GM21360 (cell line): ENCODE data around the gene IFNG-AS1.
A peak's percentile ranks its signal among the peaks of the same experiment; 100 is the strongest.

Source experiments
- ATAC-seq: cut with Tn5 transposase; IDR thresholded peaks from one replicate; pipeline ENCODE4 v1.9.1; 2021; ENCODE audit warnings: mild to moderate bottlenecking, moderate library complexity; ENCODE audit not compliant: unreplicated experiment

IFNG-AS1 gene

DNA sequence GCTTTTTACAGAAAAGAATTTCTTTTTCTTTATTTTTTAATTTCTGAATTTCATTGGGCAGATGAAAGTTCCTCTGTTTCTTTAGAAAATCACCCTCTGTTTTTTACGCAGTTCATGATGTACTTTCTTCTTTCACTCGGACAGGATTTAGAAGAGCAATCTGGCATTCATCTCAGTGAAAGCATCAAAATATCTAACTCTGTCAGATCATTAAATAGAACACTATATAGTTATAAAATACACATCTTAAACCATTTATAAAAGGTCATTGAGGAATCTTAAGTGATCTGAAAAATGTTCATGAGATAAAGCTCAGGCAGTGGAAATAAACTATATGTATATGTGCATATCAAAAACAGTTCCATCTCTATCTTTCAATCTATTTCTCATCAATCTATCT, 3.9 kb downstream of the IFNG-AS1 start:
- no peak for ATAC-seq

GRCh38 chr12:67994046-67994445, 4.8 kb downstream of the IFNG-AS1 start:
- ATAC-seq = no peak

- ATAC-seq = no peak
Measured at GRCh38 chr12:67996347-67996746, 7.1 kb downstream of the IFNG-AS1 start.

GRCh38 chr12:67998379-67998778, 9.1 kb downstream of the IFNG-AS1 start:
- no peak for ATAC-seq

DNA sequence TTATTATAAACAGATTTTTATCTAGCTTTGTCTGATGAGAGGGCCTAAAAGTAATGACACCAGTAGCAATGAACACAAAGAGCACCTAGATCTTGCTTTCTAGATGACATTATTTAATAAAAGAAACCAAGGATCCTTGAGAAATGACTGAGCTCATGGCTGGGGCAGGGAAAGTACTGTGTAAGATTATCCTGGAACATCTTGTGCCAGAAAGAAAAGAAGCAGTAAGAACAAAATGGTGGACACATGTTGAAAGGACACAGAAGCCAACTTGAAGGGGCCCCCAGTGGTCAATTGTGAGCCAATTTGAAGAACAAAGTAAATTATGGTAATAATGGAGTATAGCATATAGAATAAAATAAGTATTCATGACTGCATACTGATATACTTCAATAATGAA, 10.0 kb downstream of the IFNG-AS1 start:
- ATAC-seq = no peak

- ATAC-seq = no peak
Measured at GRCh38 chr12:68001486-68002466, 12.5 kb downstream of the IFNG-AS1 start.

GRCh38 chr12:68003777-68004176, 14.5 kb downstream of the IFNG-AS1 start:
- no peak for ATAC-seq

GRCh38 chr12:68007033-68007432, 17.8 kb downstream of the IFNG-AS1 start:
- ATAC-seq = no peak

GRCh38 chr12:68007466-68007865, 18.2 kb downstream of the IFNG-AS1 start:
- no peak for ATAC-seq

DNA sequence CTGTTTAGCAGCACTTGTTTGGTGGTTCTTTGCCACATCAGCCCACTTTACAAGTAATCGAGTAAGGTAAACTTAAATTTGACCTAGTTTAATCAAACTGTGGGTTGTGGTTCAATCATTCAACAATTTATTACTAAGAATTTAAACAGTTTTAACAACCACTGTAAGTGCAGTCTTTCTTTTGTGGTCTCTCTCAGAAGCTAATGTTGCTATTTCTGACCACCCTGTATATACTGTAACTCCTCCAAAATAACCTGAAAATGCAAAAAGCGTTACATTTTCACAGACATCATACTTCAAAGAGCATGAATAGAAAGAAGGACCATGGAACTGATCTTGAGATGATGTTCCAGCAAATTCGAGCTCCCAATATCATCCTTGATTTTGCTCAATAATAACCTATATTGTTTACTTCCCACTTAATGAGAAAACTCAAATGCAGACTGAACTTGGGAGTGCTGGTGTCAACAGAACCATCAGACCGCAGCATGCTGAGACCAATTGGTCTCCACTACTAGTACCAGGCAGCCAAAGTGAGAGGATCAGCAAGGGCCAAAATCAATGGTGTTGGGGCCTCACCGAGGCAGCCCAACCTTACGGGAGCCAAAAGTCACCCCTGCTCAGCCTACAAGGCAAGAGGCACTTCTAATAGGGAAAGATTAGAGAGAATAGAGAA, 22.1 kb downstream of the IFNG-AS1 start:
- ATAC-seq = no peak

- ATAC-seq = no peak
Measured at GRCh38 chr12:68011882-68012207, 22.6 kb downstream of the IFNG-AS1 start.

DNA sequence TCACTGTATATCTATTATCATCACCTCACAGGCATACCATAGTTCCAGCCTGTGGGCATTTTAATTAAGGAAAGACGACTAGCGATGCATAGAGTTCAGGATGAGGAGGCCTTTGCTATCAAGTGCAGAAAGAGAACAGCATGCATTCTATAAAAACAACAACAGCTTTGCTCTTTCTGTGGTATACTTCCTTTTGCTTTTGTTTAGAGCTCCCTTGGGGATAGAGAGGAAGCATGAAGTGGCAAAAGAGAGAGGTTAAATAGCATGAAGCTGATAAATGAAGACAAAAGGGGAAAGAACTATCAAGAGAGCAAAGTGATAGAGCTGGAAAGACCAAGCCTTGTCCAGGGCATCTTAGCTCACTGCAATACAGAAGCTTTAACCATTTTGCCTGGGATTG, 23.5 kb downstream of the IFNG-AS1 start:
- peak; percentile 67 for ATAC-seq

DNA sequence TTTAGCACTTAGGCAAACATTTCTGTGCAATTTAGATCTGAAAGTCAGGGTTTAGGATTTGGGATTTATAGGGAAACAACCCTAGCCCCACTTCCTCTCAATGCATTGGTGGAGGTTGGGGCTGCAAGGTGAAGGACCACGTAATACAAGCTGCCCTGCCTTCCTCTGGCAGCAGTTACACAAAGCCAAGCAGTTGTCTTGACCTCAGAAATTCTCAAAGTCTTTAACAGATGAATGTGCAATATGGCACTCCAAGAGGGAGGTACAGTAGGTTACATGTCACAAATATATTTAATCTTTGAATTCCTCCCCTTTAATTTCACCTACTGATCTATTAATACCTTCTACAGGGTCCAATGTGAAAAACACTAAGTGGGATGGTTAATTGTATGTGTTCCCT, 23.9 kb downstream of the IFNG-AS1 start:
- no peak for ATAC-seq

GRCh38 chr12:68016136-68016535, 26.9 kb downstream of the IFNG-AS1 start:
- no peak for ATAC-seq

GRCh38 chr12:68018315-68018714, 29.1 kb downstream of the IFNG-AS1 start:
- no peak for ATAC-seq

- ATAC-seq = no peak
Measured at GRCh38 chr12:68020049-68020448, 30.8 kb downstream of the IFNG-AS1 start.

DNA sequence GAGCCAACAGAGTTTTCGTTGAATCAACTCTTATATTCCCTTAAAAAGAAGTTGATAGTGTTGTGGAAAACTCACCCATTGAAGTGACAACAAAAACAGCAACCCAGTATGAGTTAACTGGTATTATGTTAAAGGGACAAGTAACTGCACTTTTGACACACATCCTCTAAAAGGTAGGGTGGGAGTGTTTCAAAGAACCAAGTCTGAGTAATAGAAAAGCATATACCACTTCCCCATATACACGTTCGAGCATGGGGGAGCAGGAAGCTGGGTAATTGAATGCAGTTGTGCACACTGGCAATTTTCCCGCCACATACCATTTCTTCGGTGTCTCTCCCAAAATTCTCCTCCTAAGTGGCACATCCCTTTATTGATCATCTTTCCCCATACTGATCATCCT, 31.5 kb downstream of the IFNG-AS1 start:
- ATAC-seq = no peak

- ATAC-seq = no peak
Measured at GRCh38 chr12:68028647-68029046, 39.4 kb downstream of the IFNG-AS1 start.

DNA sequence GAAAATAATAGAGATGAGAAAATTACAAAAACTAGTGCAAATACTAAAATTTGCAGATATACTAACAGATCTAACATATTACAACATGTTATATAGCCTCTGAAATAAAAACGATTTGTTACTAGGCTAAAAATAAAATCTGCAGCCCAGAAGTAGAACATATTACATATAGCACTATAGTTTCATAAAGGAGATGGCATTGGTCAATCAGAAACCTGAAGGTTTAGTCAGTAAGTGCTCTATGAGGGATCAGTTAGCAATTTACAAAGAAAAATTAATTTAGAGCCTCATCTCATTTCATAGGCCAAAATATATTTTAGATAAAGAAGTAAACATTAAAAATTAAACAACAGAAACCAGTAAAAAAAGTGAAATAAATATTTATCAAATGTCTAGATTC, 41.0 kb downstream of the IFNG-AS1 start:
- no peak for ATAC-seq

GRCh38 chr12:68031174-68031573, 41.9 kb downstream of the IFNG-AS1 start:
- ATAC-seq = no peak

- no peak for ATAC-seq
Measured at GRCh38 chr12:68031881-68032739, 42.9 kb downstream of the IFNG-AS1 start.
